GM21528 (cell line): ENCODE measurements around the gene DISC1.

Source experiments
- ATAC-seq: cut with Tn5 transposase; IDR thresholded peaks from one replicate; pipeline ENCODE4 v1.9.1; 2021; ENCODE audit warnings: mild to moderate bottlenecking, moderate library complexity; ENCODE audit not compliant: unreplicated experiment, low FRiP score

The DISC1 gene

DNA sequence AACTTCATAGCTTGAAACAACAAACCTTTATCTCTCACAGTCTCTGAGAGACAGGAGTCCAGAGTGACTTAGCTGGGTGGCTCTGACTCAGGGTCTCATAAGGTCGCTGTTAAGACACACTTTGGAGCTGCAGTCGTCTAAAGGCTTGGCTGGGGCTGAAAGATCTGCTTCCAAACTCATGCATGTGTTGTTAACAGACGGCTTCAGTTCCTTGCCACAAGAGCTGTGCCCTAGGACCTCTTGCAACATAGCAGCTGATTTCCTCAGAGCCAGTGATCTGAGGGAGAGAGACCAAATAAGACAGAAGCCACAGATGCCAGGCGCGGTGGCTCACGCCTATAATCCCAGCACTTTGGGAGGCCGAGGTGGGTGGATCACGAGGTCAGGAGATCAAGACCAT lies 176.8 kb downstream of the DISC1 start:
- no peak for ATAC-seq

DNA sequence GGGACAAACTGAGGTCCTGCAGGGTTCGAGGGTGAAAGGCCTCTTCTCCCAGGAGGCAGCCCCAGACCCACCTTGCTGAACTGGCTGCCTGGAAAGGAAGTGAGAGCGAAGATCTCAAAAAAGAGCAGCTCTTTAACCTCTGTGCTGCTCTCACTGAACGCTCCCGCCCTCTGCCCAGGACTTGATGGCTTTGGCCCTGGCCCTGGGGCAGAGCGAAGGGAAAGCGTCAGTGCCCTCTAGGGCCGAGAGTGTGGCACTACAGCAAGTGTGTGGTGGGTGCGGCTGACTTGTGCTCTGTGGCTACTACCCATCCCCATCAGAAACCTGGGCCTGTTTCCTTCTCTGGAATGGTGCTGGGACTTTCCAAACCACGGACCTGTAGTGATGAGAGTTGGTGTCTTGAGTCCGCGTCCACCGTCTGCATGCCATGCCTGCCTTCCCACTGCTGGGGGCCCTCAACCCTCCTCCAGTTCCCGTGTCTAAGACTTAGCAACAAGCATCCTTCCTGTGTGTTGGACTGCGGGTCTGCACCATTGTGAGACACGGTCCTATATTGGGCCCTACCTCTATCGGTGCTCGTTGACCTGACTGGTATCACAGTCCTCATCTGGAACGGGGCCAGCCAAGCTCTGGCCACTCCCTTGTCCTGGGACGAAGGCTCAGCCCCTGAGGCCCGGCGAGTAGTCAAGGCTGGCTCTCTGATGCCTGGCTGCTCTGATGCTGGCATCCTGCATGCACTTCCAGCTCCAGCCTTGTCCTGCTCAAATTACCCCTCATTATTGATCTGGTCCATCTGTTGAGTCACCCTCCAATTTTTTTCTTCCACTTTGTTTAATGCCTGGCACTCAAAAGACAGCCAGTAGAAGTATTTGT lies 180.3 kb downstream of the DISC1 start:
- ATAC-seq: peak; percentile 71

DNA sequence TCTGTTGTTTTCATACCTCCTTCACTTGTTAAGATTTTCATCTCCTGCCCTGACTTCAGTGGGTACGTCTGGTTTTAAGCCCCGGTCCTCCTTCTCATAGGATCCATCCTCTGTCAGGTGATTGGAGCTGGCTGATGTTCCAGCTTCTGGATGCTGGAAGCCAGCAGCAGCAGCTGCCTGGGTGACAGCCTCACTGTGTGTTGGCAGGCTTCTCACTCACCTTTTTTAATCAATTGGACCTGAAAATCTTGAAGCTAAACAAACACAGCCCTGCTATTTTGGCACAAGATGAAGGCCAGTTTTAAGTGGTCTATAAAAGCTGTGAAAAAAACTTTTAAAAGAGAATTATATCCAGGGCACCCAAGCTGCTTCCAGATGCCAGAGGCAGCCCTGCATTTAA lies 181.0 kb downstream of the DISC1 start:
- no peak for ATAC-seq

DNA sequence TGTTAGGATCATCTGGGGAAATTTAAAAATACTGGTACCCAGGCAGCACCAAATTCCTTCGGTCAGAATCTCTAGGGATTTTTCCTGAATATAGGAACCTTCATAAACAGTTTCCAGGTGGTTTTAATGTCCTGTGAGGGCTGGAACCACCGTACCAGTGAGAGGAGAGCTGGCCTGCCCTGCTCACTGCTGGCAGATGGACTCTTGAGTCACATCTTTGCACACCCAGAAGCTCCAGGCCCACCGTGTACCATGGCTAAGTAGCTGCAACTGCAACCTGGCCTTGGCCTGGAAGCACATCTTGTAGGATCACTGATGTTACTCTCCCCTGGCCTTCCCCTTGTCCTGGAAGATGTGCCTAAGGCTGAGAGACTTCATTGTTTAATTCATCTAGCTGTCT lies 181.5 kb downstream of the DISC1 start:
- ATAC-seq: no peak

DNA sequence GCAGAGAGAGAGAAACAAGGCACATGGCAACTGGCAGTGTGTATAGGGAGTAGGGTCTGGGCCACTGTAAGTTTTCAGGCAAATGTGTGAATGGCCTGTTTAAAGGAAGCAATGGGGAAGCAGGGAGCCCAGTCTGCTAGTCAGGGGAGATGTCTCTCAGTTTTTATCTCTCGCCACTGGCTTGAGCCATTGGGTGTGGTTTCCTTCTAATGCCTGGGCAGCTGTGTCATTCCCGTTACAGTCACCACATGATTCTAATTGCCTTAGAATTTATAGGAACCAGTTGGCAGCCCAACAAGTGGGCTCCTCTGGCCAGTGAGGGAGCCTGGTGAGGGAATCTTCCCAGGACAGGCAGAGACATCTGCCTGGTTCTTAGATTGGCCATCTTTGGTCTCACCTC lies 182.4 kb downstream of the DISC1 start:
- ATAC-seq: no peak

DNA sequence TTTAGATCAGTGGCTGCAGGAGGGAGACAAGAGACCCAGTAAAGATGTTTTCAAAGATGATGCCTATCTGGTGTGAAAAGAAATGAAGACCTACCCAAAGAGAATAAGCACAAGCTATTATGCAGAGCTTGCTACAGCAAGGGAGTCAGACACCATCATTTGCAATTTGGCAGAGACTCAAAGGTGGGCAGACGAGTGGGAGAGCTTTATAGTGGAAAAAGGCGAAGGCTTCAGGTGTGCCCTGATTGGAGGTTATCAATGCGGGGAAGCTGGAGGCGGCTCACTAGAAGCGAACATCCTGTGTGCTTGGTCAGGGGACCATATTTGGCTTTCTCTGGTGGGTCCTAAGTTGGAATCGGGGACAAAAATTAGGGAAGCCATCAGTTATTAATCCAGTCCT lies 183.8 kb downstream of the DISC1 start:
- ATAC-seq: no peak

DNA sequence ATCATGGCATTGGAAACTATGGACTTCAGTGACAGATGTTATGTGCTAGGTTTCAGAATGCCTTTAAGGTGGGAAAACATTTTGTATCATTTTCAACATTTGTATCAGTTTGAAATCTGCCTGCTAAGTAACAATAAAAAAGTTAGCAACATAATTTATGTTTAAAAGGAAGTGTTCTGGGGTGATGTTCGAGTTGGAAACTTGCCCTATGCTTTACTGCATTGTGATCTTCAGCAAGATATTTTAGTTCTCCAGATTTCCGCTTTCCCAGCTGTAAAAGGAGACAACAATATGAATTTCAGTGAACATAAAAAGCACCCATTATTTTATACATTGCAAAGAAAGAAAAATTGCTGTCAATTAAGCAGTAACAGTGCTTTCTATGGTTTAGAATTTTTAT lies 187.4 kb downstream of the DISC1 start:
- no peak for ATAC-seq

DNA sequence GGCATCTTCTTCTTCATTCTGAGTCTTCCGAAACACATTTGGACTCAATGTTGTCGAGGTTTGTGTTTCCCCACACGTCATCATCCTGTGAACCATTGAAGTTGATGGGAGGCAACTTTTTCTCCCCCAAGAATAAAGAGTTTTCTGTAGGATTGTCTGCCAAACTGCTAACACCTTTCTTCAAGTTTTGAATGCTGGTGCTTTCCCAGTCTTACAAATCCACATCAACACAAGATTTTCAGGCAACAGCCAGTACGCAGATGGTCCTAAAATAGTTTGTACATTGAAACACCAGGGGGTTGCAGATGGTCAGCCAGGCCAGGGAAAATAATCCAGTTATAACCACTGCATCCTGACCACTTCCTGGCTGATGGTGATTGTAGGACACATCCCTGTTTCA lies 187.9 kb downstream of the DISC1 start:
- no peak for ATAC-seq

DNA sequence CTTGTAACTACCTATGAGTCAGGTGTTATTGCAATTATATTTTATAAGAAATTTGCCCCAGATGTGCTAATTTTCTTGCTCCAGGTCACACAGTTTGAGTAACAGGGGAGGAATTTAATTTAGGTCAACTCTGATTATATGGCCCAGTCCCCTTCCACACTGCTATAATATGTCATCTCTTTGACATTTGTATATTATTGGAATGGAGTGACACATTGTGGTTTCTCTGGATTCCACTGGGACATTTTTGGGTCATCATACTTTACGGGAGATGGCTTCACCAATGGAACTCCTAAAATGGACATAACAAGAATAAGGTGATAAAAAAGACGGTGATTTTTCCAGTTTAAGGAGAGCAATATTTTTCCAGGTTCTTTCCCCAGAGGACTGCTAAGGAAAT lies 191.2 kb downstream of the DISC1 start:
- ATAC-seq: no peak

DNA sequence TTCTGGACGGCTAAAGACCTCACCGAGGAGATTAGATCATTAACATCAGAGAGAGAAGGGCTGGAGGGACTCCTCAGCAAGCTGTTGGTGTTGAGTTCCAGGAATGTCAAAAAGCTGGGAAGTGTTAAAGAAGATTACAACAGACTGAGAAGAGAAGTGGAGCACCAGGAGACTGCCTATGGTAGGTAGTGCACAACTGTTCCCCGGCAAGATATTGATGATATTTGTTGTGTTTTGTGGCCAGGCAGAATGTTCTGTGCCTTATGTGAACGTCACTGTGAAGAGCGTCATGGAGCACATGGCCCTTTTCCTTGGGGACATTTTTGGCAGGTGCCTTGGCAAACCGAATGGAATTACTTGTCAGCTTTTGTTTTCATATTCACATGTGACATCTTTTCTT lies 191.7 kb downstream of the DISC1 start:
- ATAC-seq: no peak

DNA sequence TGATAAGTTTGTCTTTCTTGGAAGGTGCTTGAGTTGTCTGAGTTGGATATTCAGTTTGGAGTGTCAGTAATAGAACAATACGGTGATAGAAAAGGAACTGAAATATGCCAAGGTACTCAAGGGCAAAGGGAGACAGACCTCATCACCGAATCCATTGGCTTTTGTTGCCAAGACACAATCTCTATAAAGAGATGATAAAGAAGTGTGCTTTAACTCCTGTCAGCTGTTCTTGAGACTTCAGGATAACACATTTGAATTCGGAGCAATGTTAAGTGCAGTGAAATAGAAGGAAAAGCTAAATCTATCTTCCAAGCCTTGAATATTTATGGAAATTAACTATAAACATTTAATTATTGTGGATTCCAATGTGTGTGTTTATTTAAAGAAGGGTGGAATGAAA lies 194.7 kb downstream of the DISC1 start:
- ATAC-seq: no peak

DNA sequence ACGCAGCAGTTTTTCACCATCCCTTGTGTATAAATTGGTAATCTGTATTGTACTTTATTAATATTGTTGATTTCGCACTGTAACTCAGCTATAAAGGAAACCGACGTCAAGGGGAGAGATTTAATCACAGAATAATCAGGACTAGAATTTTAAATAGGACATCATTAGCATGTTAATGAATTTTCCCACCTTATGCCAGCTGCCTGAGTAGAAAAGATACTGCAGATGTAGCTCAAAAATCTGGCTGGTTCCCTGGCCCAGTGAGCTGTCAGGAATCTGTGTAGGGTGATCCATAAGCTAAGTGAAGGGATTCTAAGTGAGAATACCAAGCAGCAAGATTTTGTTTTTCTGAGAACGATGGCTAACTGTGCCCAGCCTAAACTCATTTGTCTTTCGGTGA lies 195.5 kb downstream of the DISC1 start:
- ATAC-seq: no peak

DNA sequence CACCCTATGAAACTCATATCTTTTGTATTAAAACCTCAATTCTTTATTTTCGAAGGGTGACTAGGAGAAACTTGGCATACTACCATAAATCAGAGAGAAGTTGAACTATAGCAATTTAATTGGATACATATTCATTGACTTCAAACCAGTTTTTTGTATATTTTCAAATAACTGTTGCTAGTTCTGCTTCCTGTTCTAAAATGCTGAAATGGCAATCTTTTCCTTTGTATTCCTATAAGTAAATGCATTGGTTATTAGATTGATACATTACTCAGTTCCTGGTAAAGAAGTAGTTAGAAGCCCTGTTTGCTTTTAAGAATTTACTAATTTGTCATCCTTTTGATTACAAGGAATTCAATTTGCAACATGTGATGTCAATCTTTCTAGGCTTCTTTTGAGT lies 200.0 kb downstream of the DISC1 start:
- ATAC-seq: no peak

DNA sequence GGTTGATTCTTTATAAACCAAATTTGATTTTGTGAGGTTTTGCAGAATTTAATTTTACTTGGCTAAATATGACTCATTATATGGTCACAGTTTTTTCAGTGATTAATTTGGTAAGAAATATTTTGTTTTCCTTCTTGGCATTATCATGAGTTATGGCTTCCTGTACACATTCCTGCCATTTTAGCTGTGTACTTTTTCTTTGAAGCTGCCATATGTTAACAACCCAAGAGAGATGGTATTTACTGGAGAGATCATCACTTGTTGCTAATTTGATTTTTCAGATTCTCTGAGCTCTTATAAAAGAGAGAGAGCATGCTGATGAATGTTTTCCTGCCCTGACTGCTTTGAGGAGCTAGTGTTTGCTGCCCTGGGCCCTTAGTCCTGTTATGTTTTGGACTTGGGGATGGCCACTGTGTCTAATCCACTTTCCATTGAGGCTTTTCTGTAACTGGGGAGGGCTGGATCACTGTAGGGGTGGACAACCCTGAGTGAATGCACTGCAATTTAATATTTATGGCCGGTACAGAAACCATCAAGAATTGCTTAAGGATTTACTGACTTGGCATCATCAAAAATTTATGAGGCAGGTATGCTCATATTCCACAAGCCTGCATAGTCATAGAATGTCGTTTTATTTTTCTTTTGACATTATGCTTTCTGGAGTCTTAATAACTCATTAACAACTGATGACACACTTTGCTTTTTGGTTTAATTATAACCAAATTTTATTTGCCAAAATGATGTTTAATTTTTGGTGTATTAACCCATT lies 200.9 kb downstream of the DISC1 start:
- ATAC-seq: no peak

DNA sequence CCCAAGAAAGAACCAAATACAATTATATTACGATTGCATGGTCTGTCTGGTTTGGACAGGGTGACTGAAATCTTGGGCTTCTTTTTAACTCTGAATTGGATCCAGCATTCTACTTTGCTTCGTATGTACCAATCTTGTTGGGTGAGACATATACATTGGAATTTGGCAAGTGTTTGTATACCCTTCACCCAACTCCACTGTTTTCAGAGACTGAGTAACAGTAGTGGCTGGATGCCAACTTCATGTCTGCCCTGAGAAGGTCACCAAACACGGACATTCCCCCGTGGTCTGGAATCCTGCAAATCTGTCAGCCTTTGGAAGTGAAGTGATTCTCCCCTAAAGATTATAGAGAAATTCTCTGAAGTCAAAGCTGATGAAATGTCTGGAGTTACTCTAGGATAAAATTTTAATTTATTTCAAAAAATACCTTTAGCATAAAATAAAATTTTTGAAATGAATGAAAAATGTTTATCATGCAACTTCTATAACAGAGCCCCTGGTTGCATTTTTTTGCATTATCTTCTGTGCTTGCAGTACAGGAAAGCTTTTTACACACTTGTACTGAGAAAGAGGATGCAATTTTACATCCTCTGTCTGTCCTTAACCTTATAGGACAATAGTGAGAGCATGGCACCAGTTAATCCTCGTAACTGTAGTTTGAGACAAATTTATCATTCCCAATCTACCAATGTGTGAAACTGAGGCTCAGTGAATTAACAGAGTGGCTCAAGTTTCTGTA lies 201.8 kb downstream of the DISC1 start:
- ATAC-seq: no peak

DNA sequence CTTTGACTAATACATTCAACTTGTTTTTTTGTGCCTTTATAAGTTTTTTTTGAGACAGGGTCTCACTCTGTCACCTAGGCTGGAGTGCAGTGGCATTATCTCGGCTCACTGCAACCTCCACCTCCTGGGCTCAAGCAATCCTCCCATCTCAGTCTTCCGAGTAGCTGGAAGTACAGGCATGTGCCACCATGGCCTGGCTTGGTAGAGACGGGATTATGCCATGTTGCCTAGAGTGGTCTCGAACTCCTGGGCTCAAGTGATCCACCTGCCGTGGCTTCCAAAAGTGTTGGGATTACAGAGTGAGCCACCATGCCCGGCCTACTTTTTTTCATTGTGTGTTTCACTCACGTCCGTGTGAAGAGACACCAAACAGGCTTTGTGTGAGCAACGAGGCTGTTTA lies 202.7 kb downstream of the DISC1 start:
- ATAC-seq: no peak

DNA sequence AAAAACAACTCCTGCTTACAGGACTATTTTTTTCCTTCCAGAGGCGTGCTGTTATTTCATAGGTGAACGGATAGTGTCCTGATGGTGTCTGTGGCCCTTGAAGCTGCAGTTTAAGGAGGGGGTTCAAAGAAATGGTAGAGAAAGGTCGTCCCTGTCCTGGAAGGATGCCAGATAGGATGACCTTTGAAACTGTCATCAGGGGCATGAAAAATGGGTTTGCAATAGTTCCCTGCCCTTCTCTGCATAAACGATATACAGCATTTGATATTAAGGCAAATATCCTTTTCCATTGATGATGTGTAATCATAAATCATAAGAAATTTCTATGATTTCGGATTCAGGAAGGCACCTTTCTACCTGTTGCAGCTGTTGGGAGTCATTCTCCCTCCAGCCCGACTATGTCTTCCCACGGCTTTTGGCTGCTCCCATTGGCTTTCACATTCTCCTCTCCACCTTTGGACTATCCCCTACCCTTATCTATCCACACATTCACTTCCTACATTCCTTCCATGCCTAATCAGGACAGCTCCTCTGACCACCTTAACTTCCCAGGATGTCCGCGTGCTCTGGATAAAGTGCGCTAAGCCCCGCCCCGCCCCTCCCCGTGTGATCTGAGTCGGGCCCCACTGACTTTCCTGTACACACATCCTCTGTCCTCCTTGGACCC lies 209.8 kb downstream of the DISC1 start:
- ATAC-seq: no peak

DNA sequence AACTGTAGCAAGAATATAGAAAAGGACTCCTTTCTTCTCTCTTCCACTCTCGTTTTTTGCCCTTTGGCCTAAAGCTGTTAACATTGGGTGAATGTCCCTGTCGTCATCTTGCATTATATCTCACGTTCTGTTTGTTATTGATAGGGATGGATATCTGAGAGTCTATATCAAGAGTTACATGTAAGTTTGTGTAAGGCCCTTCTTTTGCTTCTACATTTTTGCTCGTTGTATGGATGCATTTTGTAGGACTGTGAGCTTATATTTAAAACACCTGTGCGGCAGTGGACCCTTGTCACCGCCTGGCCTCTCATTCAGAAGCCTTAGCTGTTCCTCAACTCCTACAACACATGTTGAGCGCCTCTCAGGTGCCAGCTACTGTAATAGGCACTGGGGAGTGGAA lies 211.9 kb downstream of the DISC1 start:
- ATAC-seq: no peak

DNA sequence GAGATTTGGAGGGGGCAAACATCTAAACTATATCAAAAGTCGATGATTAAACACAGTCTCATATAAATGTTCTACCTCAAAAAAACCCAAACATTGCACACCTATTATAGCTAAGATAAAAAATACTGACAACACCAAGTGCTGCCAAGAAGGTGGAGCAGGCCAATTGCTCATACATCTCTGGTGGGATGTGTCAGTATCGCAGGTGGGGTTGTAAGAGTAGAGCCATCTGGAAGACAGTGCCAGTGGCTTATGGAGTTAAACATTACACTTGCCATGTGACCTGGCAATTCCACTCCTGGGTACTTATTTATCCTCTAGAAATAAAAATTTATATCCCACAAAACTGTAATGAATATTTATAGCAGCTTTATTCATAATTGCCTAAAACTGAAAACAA lies 213.4 kb downstream of the DISC1 start:
- ATAC-seq: no peak

DNA sequence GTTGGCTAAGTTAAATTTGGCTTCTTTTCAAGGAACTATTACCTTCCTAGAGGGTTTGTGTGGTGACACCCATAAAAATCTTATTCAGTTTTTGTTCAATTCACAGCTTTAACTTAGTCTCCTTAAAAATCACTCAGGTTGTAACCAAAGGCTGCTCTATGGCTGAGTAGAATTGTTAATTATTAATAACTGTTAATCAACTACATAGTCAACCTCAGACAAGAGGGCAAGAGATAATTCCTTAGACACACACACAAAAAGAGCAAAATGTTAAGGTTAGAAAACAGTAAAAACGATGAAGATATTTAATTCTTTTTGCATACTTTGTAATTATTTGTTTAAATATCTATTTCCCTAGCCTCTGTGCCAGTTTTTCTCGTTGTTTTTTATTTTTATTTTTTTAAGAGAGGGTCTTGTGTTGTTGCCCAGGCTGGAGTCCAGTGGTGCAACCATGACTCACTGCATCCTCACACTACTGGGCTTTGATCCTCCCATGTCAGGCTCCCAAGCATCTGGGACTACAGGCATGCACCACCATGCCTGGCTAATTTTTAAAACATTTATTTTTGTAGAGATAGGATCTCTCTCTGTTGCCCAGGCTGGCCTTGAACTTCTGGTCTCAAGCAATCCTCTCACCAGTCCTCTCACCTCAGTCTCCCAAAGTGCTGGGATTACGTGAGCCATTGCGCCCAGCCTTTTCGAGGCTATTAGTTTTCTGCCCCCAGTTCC lies 215.2 kb downstream of the DISC1 start:
- ATAC-seq: no peak
